Smooth muscle cell (in vitro differentiated cells): Measurements from ENCODE around the gene PTK7. TPM values are rescaled to one million over a fixed set of nuclear protein-coding genes. Genes with fewer than 3 reads are reported as not detected.

Experiments
- DNase-seq: peaks from one replicate; lab custom pipeline; 2025; ENCODE audit not compliant: unreplicated experiment; lab: John Stamatoyannopoulos, UW
- H2AFZ ChIP-seq: fragments of 200-600 bp; sonication (generic); 2 replicates; pipeline ENCODE4 v1.6.0; 2016; ENCODE audit warnings: antibody characterized with exemption, low read depth, mild to moderate bottlenecking
- H3F3A ChIP-seq: fragments of 200-600 bp; sonication (generic); 2 replicates; pipeline ENCODE4 v1.6.0; 2017; ENCODE audit warnings: antibody characterized with exemption, low read depth
- H3K27ac ChIP-seq: fragments of 200-600 bp; sonication (generic); 2 replicates; pipeline ENCODE4 v1.5.1; 2016; ENCODE audit warnings: low read depth, mild to moderate bottlenecking
- H3K27me3 ChIP-seq: fragments of 200-600 bp; sonication (generic); 2 replicates; pipeline ENCODE4 v1.6.1; 2016; ENCODE audit warnings: low read depth, mild to moderate bottlenecking
- H3K36me3 ChIP-seq: fragments of 200-600 bp; sonication (generic); 2 replicates; pipeline ENCODE4 v1.5.1; 2016; ENCODE audit warnings: low read depth
- H3K4me1 ChIP-seq: fragments of 200-600 bp; sonication (generic); 2 replicates; pipeline ENCODE4 v1.5.1; 2016; ENCODE audit warnings: low read depth
- H3K4me2 ChIP-seq: fragments of 200-600 bp; sonication (generic); 2 replicates; pipeline ENCODE4 v1.6.0; 2016; ENCODE audit warnings: mild to moderate bottlenecking
- H3K4me3 ChIP-seq: fragments of 200-600 bp; sonication (generic); 2 replicates; pipeline ENCODE4 v1.5.1; 2016; ENCODE audit warnings: mild to moderate bottlenecking
- H3K79me2 ChIP-seq: fragments of 200-600 bp; sonication (generic); 2 replicates; pipeline ENCODE4 v1.6.0; 2016; ENCODE audit warnings: low read depth, mild to moderate bottlenecking
- H3K9ac ChIP-seq: fragments of 200-600 bp; sonication (generic); 2 replicates; pipeline ENCODE4 v1.6.0; 2016; ENCODE audit warnings: low read depth
- H3K9me3 ChIP-seq: fragments of 200-600 bp; sonication (generic); replicated peaks from 2 replicates; pipeline ENCODE4 v1.5.1; 2016; ENCODE audit warnings: low read depth
- H4K20me1 ChIP-seq: fragments of 200-600 bp; sonication (generic); 2 replicates; pipeline ENCODE4 v1.6.0; 2016; ENCODE audit warnings: low read depth
- CTCF ChIP-seq: fragments of 200-600 bp; sonication (generic); IDR thresholded peaks from 2 replicates; pipeline ENCODE4 v1.5.1; 2017; ENCODE audit warnings: borderline replicate concordance, mild to moderate bottlenecking, antibody characterized with exemption; ENCODE audit not compliant: insufficient read depth, poor library complexity, severe bottlenecking
- WGBS: methylation state at CpG from one replicate; pipeline ENCODE4 v1.1.7; 2016; ENCODE audit warnings: low lambda C conversion rate; 5-methylcytosine and 5-hydroxymethylcytosine counted together
- polyA plus RNA-seq: library from polyadenylated mRNA; unstranded; fragments of >200 nt; fragmentation: Nextera tagmentation; extraction: Ambion mirVana; gene quantifications from 2 replicates; pipeline ENCODE4 v1.2.1, GENCODE V29; 2016
- total RNA-seq: library from RNA; depleted of rRNA; stranded (reverse); fragments of >200 nt; gene quantifications from 2 replicates; pipeline ENCODE4 v1.2.3, GENCODE V29; 2014

PTK7 gene
- total and polyA plus RNA-seq, 2 experiments from 2014 or later = 376 to 598 TPM

DNA sequence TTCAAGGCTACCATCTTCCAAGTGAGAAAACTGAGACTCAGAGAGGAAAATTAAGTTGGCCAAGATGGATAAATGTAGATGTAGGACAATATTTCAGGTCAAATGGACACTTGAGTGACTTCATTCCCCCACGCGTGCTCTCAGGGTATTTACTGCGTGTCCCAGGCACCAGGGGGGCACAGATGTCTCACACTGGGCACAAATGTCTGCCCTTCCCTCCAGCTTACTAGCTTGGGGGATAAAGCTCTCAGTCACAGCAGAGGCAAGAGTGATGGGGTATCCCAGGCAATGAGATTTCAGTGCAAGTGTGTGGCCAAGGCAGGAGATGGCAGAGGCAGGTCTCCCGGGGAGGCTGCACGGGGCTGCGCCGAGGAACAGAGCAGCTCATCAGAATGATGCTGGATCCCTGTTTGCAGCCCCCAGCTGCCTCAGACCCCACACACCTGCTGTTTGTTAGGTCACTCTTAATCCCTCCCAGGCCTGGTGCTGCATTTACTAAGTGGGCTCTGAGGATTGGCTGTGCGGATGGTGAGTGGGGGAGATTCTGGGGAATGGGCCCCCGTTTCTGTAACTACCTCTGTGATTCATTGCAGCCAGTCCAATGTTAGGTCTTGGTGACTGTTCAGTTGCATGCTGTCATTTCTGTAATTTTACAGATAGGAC, 44.1 kb downstream of the PTK7 start:
- 73% methylated on average over 9 of the region's 9 CpGs for WGBS
- no peaks in the 10 kb centered on the region for H3K9me3 ChIP-seq
- H3K4me3 ChIP-seq = no peak overlapping the region
- no peak for TF ChIP-seq CTCF
- H3K27me3 ChIP-seq = no peaks in the 10 kb centered on the region
- peaks cover 75% of the 10 kb centered on the region for H3K79me2 ChIP-seq
- DNase-seq = no peak
- H2AFZ ChIP-seq = no peak overlapping the region
- no peaks in the 10 kb centered on the region for H3K36me3 ChIP-seq
- H3K9ac ChIP-seq = peak overlapping the region; percentile 83
- peak overlapping the region; percentile 65 for H3K4me2 ChIP-seq
- H4K20me1 ChIP-seq = no peaks in the 10 kb centered on the region
- peaks cover 65% of the 10 kb centered on the region for H3F3A ChIP-seq
- peak overlapping the region; percentile 100 for H3K27ac ChIP-seq
- H3K4me1 ChIP-seq = peaks cover 65% of the 10 kb centered on the region

DNA sequence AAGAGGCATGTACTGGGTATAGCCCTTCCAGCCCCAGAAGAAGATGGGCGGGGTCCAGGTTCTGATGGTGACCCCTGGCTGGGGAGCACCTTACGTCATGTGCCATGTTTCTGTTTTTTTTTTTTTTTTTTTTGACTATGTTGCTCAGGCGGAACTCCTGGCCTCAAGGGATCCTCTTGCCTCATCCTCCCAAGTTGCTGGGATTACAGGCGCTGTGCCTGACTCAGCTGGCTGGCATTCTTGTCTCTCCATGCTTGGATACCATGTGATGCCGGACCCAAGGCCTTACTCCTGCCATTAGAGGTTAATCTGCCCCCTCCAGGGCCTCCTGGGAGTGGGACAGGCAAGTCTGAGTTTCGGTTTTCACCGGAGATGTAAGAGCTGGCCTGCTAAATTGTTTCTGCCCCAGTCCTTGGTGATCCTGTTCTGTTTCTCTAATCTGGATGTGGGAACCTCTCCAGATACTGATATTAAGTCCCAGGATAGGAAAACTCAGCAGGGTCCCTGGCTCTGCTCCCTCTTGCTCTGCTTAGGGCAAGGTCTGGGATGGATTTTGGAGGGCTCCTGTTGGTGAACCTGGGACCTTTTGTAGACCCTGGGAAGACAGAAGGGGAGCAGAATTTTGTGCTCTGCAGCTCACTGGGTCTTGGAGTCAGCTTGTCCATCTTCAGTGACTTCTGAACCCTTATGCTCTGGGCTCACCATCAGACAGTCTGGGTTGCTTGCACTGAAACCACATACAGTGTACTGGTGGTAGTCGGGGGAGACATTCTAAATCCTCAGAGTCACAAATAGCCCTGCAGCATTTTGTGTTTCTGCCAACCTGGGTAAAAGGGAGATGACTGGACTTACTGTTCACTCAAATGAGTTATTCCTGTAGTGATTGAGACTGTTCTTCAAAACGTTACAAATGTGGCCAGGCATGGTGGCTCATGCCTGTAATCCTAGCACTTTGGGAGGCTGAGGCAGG, 45.1 kb downstream of the PTK7 start:
- Histone ChIP-seq H2AFZ (no peak overlapping the region), H3K27ac (peak overlapping the region; percentile 100), H3K36me3 (no peaks in the 10 kb centered on the region), H3K27me3 (no peaks in the 10 kb centered on the region), H3K79me2 (peaks cover 66% of the 10 kb centered on the region), H3K4me2 (peak overlapping the region; percentile 85), H3K4me1 (peaks cover 64% of the 10 kb centered on the region), H3F3A (peaks cover 65% of the 10 kb centered on the region), H3K9me3 (no peaks in the 10 kb centered on the region), H3K9ac (peak overlapping the region; percentile 97), H3K4me3 (peak overlapping the region; percentile 8), H4K20me1 (no peaks in the 10 kb centered on the region)
- no peak for TF ChIP-seq CTCF
- peak; percentile 55 for DNase-seq
- WGBS = 9% methylated on average over 9 of the region's 9 CpGs

DNA sequence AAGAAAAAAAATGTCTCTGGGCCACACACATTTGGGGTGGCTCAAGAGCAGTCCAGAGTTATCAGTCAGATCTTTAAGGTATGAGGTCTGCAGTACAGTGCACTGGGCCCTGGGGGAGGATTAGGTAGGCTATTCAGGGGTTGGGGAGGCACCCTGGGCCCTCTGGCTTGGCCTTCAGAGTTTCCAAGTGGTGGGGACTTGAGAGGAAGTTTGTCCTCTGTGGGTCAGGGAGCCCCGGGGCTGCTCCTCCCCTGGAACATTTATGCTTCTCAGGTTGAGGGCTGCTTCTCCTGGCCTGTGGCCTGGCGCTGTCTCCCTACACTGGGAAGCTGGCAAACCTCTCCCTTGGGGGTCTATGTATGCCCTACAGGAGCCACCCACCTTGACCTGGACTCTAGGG, 46.0 kb downstream of the PTK7 start:
- peak overlapping the region; percentile 97 for H3K9ac ChIP-seq
- peaks cover 66% of the 10 kb centered on the region for H3F3A ChIP-seq
- peak overlapping the region; percentile 100 for H3K27ac ChIP-seq
- H3K79me2 ChIP-seq = peaks cover 67% of the 10 kb centered on the region
- DNase-seq = no peak
- no peaks in the 10 kb centered on the region for H4K20me1 ChIP-seq
- peak overlapping the region; percentile 85 for H3K4me2 ChIP-seq
- no peak overlapping the region for H2AFZ ChIP-seq
- TF ChIP-seq CTCF = no peak
- H3K4me1 ChIP-seq = peaks cover 63% of the 10 kb centered on the region
- H3K9me3 ChIP-seq = no peaks in the 10 kb centered on the region
- no peaks in the 10 kb centered on the region for H3K36me3 ChIP-seq
- no peaks in the 10 kb centered on the region for H3K27me3 ChIP-seq
- 76% methylated on average over 2 of the region's 2 CpGs for WGBS
- H3K4me3 ChIP-seq = no peak overlapping the region
